Calu3 (cell line): ENCODE measurements around the gene MOV10L1. TPM values are rescaled to one million over a fixed set of nuclear protein-coding genes. Genes with fewer than 3 reads are reported as not detected.

Source experiments
- BruUV-seq: library from RNA; stranded (reverse); fragments of 400-500 nt; replicated peaks from 2 replicates; lab custom pipeline; 2021; lab: Mats Ljungman, UMichigan
- CTCF ChIA-PET: fragments of 300-600 bp; sonication (Branson Sonifier 250); formaldehyde crosslinking; loops from one replicate; lab custom pipeline; 2022; ENCODE audit warnings: antibody characterized with exemption; lab: Charles Lee
- DNase-seq: peaks from one replicate; pipeline ENCODE4 v3.0.0; 2022
- H3K27ac Mint-ChIP-seq: one replicate; pipeline ENCODE4 v1.8.0; 2022; ENCODE audit warnings: mixed read lengths; ENCODE audit not compliant: unreplicated experiment
- H3K27me3 Mint-ChIP-seq: one replicate; pipeline ENCODE4 v1.8.0; 2022; ENCODE audit warnings: mixed read lengths; ENCODE audit not compliant: unreplicated experiment
- H3K36me3 Mint-ChIP-seq: one replicate; pipeline ENCODE4 v1.8.0; 2022; ENCODE audit warnings: mild to moderate bottlenecking, moderate library complexity, mixed read lengths; ENCODE audit not compliant: insufficient read depth, unreplicated experiment
- H3K4me1 Mint-ChIP-seq: one replicate; pipeline ENCODE4 v1.8.0; 2022; ENCODE audit warnings: mild to moderate bottlenecking, low read depth, mixed read lengths; ENCODE audit not compliant: unreplicated experiment
- H3K4me3 Mint-ChIP-seq: one replicate; pipeline ENCODE4 v1.8.0; 2022; ENCODE audit warnings: mild to moderate bottlenecking, low read depth, moderate library complexity, mixed read lengths; ENCODE audit not compliant: unreplicated experiment
- H3K9me3 Mint-ChIP-seq: one replicate; pipeline ENCODE4 v1.8.0; 2022; ENCODE audit warnings: low read depth, mixed read lengths; ENCODE audit not compliant: unreplicated experiment
- CTCF ChIP-seq: fragments of 200-600 bp; IDR thresholded peaks from one replicate; pipeline ENCODE4 v1.8.0; 2022; ENCODE audit warnings: antibody characterized with exemption; ENCODE audit not compliant: unreplicated experiment
- intact Hi-C: fragments of 100-400 bp; cut with micrococcal nuclease; formaldehyde crosslinking; loops from one replicate; pipeline ENCODE4 v1.10.0; 2022; ENCODE audit not compliant: unreplicated experiment
- total RNA-seq: library from RNA; stranded (reverse); gene quantifications from 2 replicates; pipeline ENCODE4 v1.2.3, GENCODE V29; 2022

The MOV10L1 gene
- total RNA-seq, 1 experiment from 2014 or later = not detected

DNA sequence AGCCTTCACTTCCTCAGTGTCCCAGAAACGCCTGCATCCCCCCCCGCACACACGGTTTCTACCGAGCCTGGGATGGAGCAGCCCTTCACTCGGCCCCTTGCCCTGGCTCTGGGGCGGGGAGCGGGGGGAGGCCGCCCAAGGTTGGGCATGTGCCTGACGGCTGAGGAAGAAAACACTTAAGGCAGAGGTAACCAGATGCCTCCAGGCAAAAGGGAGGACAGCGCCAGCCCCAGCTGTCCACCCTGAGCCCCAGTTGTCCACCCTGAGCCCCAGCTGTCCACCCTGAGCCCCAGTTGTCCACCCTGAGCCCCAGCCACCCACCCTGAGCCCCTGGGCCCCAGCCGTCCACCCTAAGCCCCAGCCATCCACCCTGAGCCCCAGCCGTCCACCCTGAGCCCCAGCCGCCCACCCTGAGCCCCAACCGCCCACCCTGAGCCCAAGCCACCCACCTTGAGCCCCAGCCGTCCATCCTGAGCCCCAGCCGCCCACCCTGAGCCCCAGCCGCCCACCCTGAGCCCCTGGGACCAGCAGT is 27.9 kb upstream of the MOV10L1 start:
- TF ChIP-seq CTCF = no peak
- Mint-ChIP-seq H3K36me3 (peaks cover 5% of the 10 kb centered on the region), H3K27me3 (peaks cover 72% of the 10 kb centered on the region), H3K4me3 (no peak overlapping the region), H3K4me1 (peaks cover 14% of the 10 kb centered on the region), H3K9me3 (no peaks in the 10 kb centered on the region), H3K27ac (no peak overlapping the region)
- no TSS peak for BruUV-seq
- CTCF ChIA-PET = no interaction called here
- DNase-seq = no peak
- intact Hi-C loops = no loop called here

- CTCF ChIA-PET = no interaction called here
- H3K36me3 Mint-ChIP-seq = peaks cover 5% of the 10 kb centered on the region
- no peak for TF ChIP-seq CTCF
- peaks cover 72% of the 10 kb centered on the region for H3K27me3 Mint-ChIP-seq
- H3K27ac Mint-ChIP-seq = no peak overlapping the region
- BruUV-seq = no TSS peak
- H3K4me3 Mint-ChIP-seq = no peak overlapping the region
- intact Hi-C loops = no loop called here
- no peaks in the 10 kb centered on the region for H3K9me3 Mint-ChIP-seq
- DNase-seq = no peak
- H3K4me1 Mint-ChIP-seq = peaks cover 14% of the 10 kb centered on the region
These were observed 27.2 kb upstream of the MOV10L1 start for GRCh38 chr22:50062509-50063135.

GRCh38 chr22:50063589-50064393 is 26.0 kb upstream of the MOV10L1 start:
- no peak for DNase-seq
- CTCF ChIA-PET = no interaction called here
- H3K27me3 Mint-ChIP-seq = peaks cover 79% of the 10 kb centered on the region
- H3K4me3 Mint-ChIP-seq = no peak overlapping the region
- no peaks in the 10 kb centered on the region for H3K9me3 Mint-ChIP-seq
- intact Hi-C loops = no loop called here
- BruUV-seq = no TSS peak
- TF ChIP-seq CTCF = no peak
- peaks cover 5% of the 10 kb centered on the region for H3K36me3 Mint-ChIP-seq
- H3K27ac Mint-ChIP-seq = no peak overlapping the region
- H3K4me1 Mint-ChIP-seq = peaks cover 14% of the 10 kb centered on the region

DNA sequence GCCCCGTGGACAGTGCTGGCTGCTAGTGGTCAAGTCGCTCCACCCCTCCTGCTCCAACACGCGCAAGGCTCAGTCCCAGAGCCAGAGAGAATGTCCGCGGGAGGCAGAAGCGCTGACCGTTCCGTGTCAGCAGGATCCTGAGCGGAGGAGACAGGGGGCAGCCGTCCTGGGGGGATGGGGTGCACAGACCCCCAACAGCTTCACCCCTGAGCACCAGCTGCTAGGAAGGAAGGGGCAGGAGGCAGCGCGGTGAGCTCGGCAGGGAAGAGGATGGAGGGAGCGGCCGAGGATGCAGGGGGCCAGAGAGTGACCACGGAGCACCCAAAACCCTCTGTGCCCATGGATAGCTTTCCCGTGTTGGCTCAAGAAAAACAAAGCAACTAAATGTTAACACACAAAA is 25.4 kb upstream of the MOV10L1 start:
- no peak overlapping the region for H3K27ac Mint-ChIP-seq

More for the DNA sequence above, 25.4 kb upstream of the MOV10L1 start:
- CTCF ChIA-PET = no interaction called here
- intact Hi-C loops = no loop called here
- no peak for DNase-seq
- H3K27me3 Mint-ChIP-seq = peaks cover 78% of the 10 kb centered on the region
- peaks cover 5% of the 10 kb centered on the region for H3K36me3 Mint-ChIP-seq
- no TSS peak for BruUV-seq
- no peak overlapping the region for H3K4me3 Mint-ChIP-seq
- H3K9me3 Mint-ChIP-seq = no peaks in the 10 kb centered on the region
- no peak for TF ChIP-seq CTCF
- peaks cover 14% of the 10 kb centered on the region for H3K4me1 Mint-ChIP-seq
